ENCODE results near the gene DYNC2H1. TPM values are rescaled to one million over a fixed set of nuclear protein-coding genes. Genes with fewer than 3 reads are reported as not detected.

DYNC2H1 gene
- total RNA-seq, 4 donors from 2014 or later: 24.0 to 46.0 (median 34.9) TPM

GRCh38 chr11:103279821-103280220 lies 170.6 kb downstream of the DYNC2H1 start:
- no peak for TF ChIP-seq CTCF (IDR thresholded peaks at IDR 0.05; ENCODE audit: low read depth)

GRCh38 chr11:103281301-103281700 lies 172.1 kb downstream of the DYNC2H1 start:
- no peak for TF ChIP-seq CTCF (IDR thresholded peaks at IDR 0.05; ENCODE audit: low read depth)

- TF ChIP-seq CTCF (IDR thresholded peaks at IDR 0.05; ENCODE audit: low read depth): no peak
Observed at GRCh38 chr11:103284260-103284659, 175.0 kb downstream of the DYNC2H1 start.

GRCh38 chr11:103294516-103294915 lies 185.3 kb downstream of the DYNC2H1 start:
- no peak for TF ChIP-seq CTCF (IDR thresholded peaks at IDR 0.05; ENCODE audit: low read depth)

GRCh38 chr11:103295704-103296103 lies 186.5 kb downstream of the DYNC2H1 start:
- TF ChIP-seq CTCF (IDR thresholded peaks at IDR 0.05; ENCODE audit: low read depth): no peak

- no peak for TF ChIP-seq CTCF (IDR thresholded peaks at IDR 0.05; ENCODE audit: low read depth)
Observed at GRCh38 chr11:103297900-103298299, 188.7 kb downstream of the DYNC2H1 start.

GRCh38 chr11:103315248-103315647 lies 206.0 kb downstream of the DYNC2H1 start:
- TF ChIP-seq CTCF (IDR thresholded peaks at IDR 0.05; ENCODE audit: low read depth): no peak

Data from subcutaneous adipose tissue (tissue), 4 donors.